GM23338 (cell line): ENCODE results near the gene FBXO31. TPM values are rescaled to one million over a fixed set of nuclear protein-coding genes. Genes with fewer than 3 reads are reported as not detected.

Source experiments
- ATAC-seq: fragments of 200-7000 bp; cut with Tn5 transposase; 3 replicates; pipeline ENCODE4 v1.9.1; 2020
- DNase-seq: peaks from one replicate; pipeline ENCODE4 v3.0.0-alpha.2; 2015; ENCODE audit warnings: low spot score
- H2AFZ ChIP-seq: fragments of 200-600 bp; sonication (generic); 2 replicates; pipeline ENCODE4 v1.8.0; 2016; ENCODE audit warnings: antibody characterized with exemption, mild to moderate bottlenecking, moderate library complexity
- H3F3A ChIP-seq: fragments of 200-600 bp; sonication (generic); replicated peaks from 2 replicates; pipeline ENCODE4 v1.8.0; 2017; ENCODE audit warnings: antibody characterized with exemption, mixed run types, low read depth
- H3K27ac ChIP-seq: fragments of 200-600 bp; sonication (generic); 2 replicates; pipeline ENCODE4 v1.6.1; 2016; ENCODE audit warnings: low read depth
- H3K27me3 ChIP-seq: fragments of 200-600 bp; sonication (generic); 2 replicates; pipeline ENCODE4 v1.8.0; 2016; ENCODE audit warnings: mild to moderate bottlenecking, mixed run types, moderate library complexity; ENCODE audit not compliant: insufficient read depth
- H3K36me3 ChIP-seq: fragments of 200-600 bp; sonication (generic); 2 replicates; pipeline ENCODE4 v1.8.0; 2016; ENCODE audit warnings: mild to moderate bottlenecking; ENCODE audit not compliant: insufficient read depth
- H3K4me1 ChIP-seq: fragments of 200-600 bp; sonication (generic); 2 replicates; pipeline ENCODE4 v1.8.0; 2016; ENCODE audit warnings: mild to moderate bottlenecking, moderate library complexity; ENCODE audit not compliant: insufficient read depth
- H3K4me2 ChIP-seq: fragments of 200-600 bp; sonication (generic); 2 replicates; pipeline ENCODE4 v1.7.1; 2017; ENCODE audit warnings: mixed run types
- H3K4me3 ChIP-seq: fragments of 200-600 bp; sonication (generic); 2 replicates; pipeline ENCODE4 v1.6.1; 2016; ENCODE audit warnings: mixed run types
- H3K79me2 ChIP-seq: fragments of 200-600 bp; sonication (generic); replicated peaks from 2 replicates; pipeline ENCODE4 v1.8.0; 2017; ENCODE audit warnings: mild to moderate bottlenecking; ENCODE audit not compliant: insufficient read depth
- H3K9me2 ChIP-seq: fragments of 200-600 bp; sonication (generic); 2 replicates; pipeline ENCODE4 v1.8.0; 2017; ENCODE audit not compliant: insufficient read depth
- H4K20me1 ChIP-seq: fragments of 200-600 bp; sonication (generic); replicated peaks from 2 replicates; pipeline ENCODE4 v1.8.0; 2017; ENCODE audit warnings: mild to moderate bottlenecking; ENCODE audit not compliant: insufficient read depth
- H3K27ac Mint-ChIP-seq: 2 replicates; pipeline ENCODE4 v1.8.0; 2020; ENCODE audit warnings: inconsistent platforms, mild to moderate bottlenecking, moderate library complexity, mixed read lengths
- H3K27me3 Mint-ChIP-seq: 3 replicates; pipeline ENCODE4 v1.8.0; 2022; ENCODE audit warnings: low read depth, mild to moderate bottlenecking, moderate library complexity, mixed read lengths, inconsistent platforms; ENCODE audit not compliant: insufficient read depth, poor library complexity
- H3K36me3 Mint-ChIP-seq: 3 replicates; pipeline ENCODE4 v1.8.0; 2021; ENCODE audit warnings: low read depth, mild to moderate bottlenecking, inconsistent platforms, moderate library complexity, mixed read lengths
- H3K4me1 Mint-ChIP-seq: 3 replicates; pipeline ENCODE4 v1.8.0; 2020; ENCODE audit warnings: mild to moderate bottlenecking, inconsistent platforms, mixed read lengths
- H3K4me3 Mint-ChIP-seq: 3 replicates; pipeline ENCODE4 v1.8.0; 2021; ENCODE audit warnings: moderate library complexity, mild to moderate bottlenecking, inconsistent platforms, mixed read lengths
- H3K9me3 Mint-ChIP-seq: 3 replicates; pipeline ENCODE4 v1.8.0; 2020; ENCODE audit warnings: moderate library complexity, mild to moderate bottlenecking, inconsistent platforms, mixed read lengths
- CREB1 ChIP-seq: fragments of 250-450 bp; sonication (Bioruptor Pico); IDR thresholded peaks from 2 replicates; pipeline ENCODE4 v1.5.0; 2020; ENCODE audit warnings: low read depth, mild to moderate bottlenecking, moderate library complexity
- CTCF ChIP-seq, 2 experiments: fragments of 200-600 bp in 1 of 2; sonication (generic) in 1 of 2; conservative IDR thresholded peaks; 2 replicates each; pipeline versions ENCODE4 v1.5.1 to v1.6.1; 2016 to 2017; ENCODE audit warnings: antibody characterized with exemption in 2 of 2, low read depth in 2 of 2, mild to moderate bottlenecking in 2 of 2, moderate library complexity in 1 of 2
- ETS1 ChIP-seq: IDR thresholded peaks from 2 replicates; pipeline ENCODE4 v1.6.1; 2016; ENCODE audit warnings: antibody characterized with exemption
- EZH2phosphoT487 ChIP-seq: fragments of 200-600 bp; sonication (generic); IDR thresholded peaks from one replicate; pipeline ENCODE4 v1.8.1; 2018; ENCODE audit warnings: antibody characterized with exemption; ENCODE audit not compliant: unreplicated experiment
- JUNB ChIP-seq: IDR thresholded peaks from one replicate; pipeline ENCODE4 v1.6.1; 2016; ENCODE audit warnings: antibody characterized with exemption; ENCODE audit not compliant: unreplicated experiment
- NANOG ChIP-seq: IDR thresholded peaks from 2 replicates; pipeline ENCODE4 v1.6.1; 2016; ENCODE audit warnings: antibody characterized with exemption, borderline replicate concordance
- POLR2AphosphoS5 ChIP-seq: IDR thresholded peaks from 2 replicates; pipeline ENCODE4 v1.6.1; 2016; ENCODE audit warnings: antibody characterized with exemption, low read depth
- REST ChIP-seq: IDR thresholded peaks from one replicate; pipeline ENCODE4 v1.6.1; 2018; ENCODE audit warnings: antibody characterized with exemption; ENCODE audit not compliant: unreplicated experiment
- STAT1 ChIP-seq: IDR thresholded peaks from one replicate; pipeline ENCODE4 v1.6.1; 2016; ENCODE audit warnings: antibody characterized with exemption; ENCODE audit not compliant: unreplicated experiment
- ZNF114 ChIP-seq: fragments of 250-450 bp; sonication (Bioruptor Pico); IDR thresholded peaks from 2 replicates; pipeline ENCODE4 v1.5.0; 2020; ENCODE audit warnings: mild to moderate bottlenecking, moderate library complexity
- ZNF462 ChIP-seq: fragments of 250-450 bp; sonication (Bioruptor Pico); IDR thresholded peaks from 2 replicates; pipeline ENCODE4 v1.5.0; 2020; ENCODE audit warnings: mild to moderate bottlenecking, moderate library complexity
- polyA plus RNA-seq: library from polyadenylated mRNA; unstranded; fragments of >200 nt; fragmentation: Nextera tagmentation; extraction: Ambion mirVana; gene quantifications from 2 replicates; pipeline ENCODE4 v1.2.1, GENCODE V29; 2016
- total RNA-seq: library from RNA; depleted of rRNA; stranded (reverse); fragments of >200 nt; shearing (Covaris generic); gene quantifications from 2 replicates; pipeline ENCODE4 v1.2.3, GENCODE V29; 2014

Gene FBXO31
- total and polyA plus RNA-seq, 2 experiments from 2014 or later: 7.0 to 23.8 TPM

- Histone ChIP-seq H3K4me1 (no peaks in the 10 kb centered on the region), H3K79me2 (peaks cover 93% of the 10 kb centered on the region), H3F3A (no peaks in the 10 kb centered on the region), H4K20me1 (peaks cover 26% of the 10 kb centered on the region; the same call in 1 of the 2 replicates), H2AFZ (no peak overlapping the region), H3K4me2 (no peak overlapping the region), H3K27me3 (no peaks in the 10 kb centered on the region), H3K4me3 (no peak overlapping the region), H3K9me2 (no peaks in the 10 kb centered on the region), H3K36me3 (no peaks in the 10 kb centered on the region; the same call in 1 of the 2 replicates), H3K27ac (no peak overlapping the region)
- H3K27me3 Mint-ChIP-seq: no peaks in the 10 kb centered on the region
- peaks cover 13% of the 10 kb centered on the region; the same call in 2 of the 3 replicates for H3K36me3 Mint-ChIP-seq
- no peak for ATAC-seq
- H3K9me3 Mint-ChIP-seq: peaks cover 3% of the 10 kb centered on the region; the same call in 2 of the 3 replicates
- DNase-seq: no peak
- no peak overlapping the region for H3K4me3 Mint-ChIP-seq
- TF ChIP-seq REST: no peak
- TF ChIP-seq ZNF114: no peak
- no peak for TF ChIP-seq NANOG
- no peak for TF ChIP-seq ZNF462 (CRISPR knock-in tag)
- no peak for TF ChIP-seq POLR2AphosphoS5
- TF ChIP-seq STAT1: no peak
- TF ChIP-seq EZH2phosphoT487: no peak
- TF ChIP-seq JUNB: no peak
- TF ChIP-seq ETS1: no peak
- TF ChIP-seq CREB1 (CRISPR knock-in tag): no peak
- TF ChIP-seq CTCF (conservative IDR thresholded peaks at IDR 0.05; ENCODE audit: low read depth in 2 of 2): no peak
- H3K4me1 Mint-ChIP-seq: peaks cover 6% of the 10 kb centered on the region
- H3K27ac Mint-ChIP-seq: peak overlapping the region; percentile 20
Measured at GRCh38 chr16:87375426-87376135, 8.0 kb downstream of the FBXO31 start.
